ENCODE data around the gene CNGA3. TPM values are rescaled to one million over a fixed set of nuclear protein-coding genes. Genes with fewer than 3 reads are reported as not detected.

The CNGA3 gene
- total RNA-seq, 1 donor from 2014 or later: 1.2 TPM

GRCh38 chr2:98324181-98324580 is 22.1 kb upstream of the CNGA3 start:
- FAIRE-seq (no peak), DNase-seq (ENCODE audit: low spot score in 2 of 2) (no peak)

DNA sequence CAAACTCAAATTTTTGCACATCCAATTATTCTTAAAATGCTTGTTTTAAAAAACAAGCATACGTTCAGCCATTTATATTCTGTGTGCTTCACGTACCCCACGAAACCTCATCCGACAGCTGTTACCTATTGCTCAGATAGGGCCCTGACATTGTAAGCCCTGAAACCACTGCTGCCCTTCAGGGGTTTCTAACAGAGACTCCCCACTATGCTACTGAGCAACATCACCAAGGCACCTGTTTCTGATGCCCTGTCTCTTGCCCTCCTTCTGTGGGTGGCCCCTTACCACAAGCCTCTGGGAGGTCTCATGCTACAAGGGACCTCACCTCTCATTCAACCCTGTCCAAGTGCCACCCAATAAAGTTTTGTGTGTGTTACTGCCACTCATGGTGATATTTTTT is 18.5 kb upstream of the CNGA3 start:
- FAIRE-seq: no peak
- DNase-seq (ENCODE audit: low spot score in 2 of 2): no peak

- DNase-seq (ENCODE audit: low spot score in 2 of 2): no peak
- FAIRE-seq: no peak
Measured at GRCh38 chr2:98329549-98329948, 16.7 kb upstream of the CNGA3 start.

DNA sequence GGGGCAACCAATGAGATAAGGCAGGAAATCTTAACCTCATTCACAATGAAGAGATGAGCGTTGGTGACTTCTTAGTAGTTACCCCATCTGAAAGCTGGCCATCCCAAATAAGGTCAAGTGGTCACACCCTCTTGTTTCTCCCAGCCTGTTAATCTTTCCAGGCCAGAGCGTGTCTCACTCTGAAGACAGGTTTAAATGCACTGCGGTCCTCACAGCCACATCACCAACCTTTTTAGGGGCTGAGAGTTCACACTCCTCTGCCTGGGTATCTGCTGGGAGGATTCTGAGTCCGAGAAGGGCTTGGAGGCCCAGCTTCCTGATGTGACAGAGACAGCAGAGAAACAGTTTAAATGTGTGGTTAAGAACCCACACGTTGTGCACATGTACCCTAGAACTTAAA is 13.3 kb upstream of the CNGA3 start:
- DNase-seq (ENCODE audit: low spot score in 2 of 2): no peak

GRCh38 chr2:98333922-98334321 is 12.3 kb upstream of the CNGA3 start:
- DNase-seq (ENCODE audit: low spot score in 2 of 2): no peak
- FAIRE-seq: no peak

More for the DNA sequence above, 13.3 kb upstream of the CNGA3 start:
- no peak for FAIRE-seq

- DNase-seq (ENCODE audit: low spot score in 2 of 2) (no peak), FAIRE-seq (no peak)
Measured at GRCh38 chr2:98334439-98335078, 11.7 kb upstream of the CNGA3 start.

- FAIRE-seq (no peak), DNase-seq (ENCODE audit: low spot score in 2 of 2) (no peak)
Measured at GRCh38 chr2:98335271-98335670, 11.0 kb upstream of the CNGA3 start.

DNA sequence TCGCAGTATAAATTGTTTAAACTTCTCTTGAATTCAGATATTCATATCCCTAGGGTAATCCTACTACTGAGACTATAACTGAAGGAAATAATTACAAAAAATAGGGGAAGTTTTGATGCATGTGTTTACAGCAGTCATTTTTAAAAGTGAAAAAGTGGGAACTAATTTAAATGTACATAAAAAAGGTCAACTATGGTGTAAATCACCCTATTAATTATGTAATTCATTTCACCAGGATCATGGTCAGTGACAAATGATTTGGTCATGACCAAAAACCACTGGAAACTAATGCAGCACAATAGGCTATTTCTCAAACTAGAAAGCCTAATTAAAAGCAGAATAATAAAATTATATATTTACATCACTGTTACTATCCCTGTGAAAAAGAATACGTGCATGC is 5.0 kb upstream of the CNGA3 start:
- no peak for DNase-seq (ENCODE audit: low spot score in 2 of 2)
- no peak for FAIRE-seq

DNA sequence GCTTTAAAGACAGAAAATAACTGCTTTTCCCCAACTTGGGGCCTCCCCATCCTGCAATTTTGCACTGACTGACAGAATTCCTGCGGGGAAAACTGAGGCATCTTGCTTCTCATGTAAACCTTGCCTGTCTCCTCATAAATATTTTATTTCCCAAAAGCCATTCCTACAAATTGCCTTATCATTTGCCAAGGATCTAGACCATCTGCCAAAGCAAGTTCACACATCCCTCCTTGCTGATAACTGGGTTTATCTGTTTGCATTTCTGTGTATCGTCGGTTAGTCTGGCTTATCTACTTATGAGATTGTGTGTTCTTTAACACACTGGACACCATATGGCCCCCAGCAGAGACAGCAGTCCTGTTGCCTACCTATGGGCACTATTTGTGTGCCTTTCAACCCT is 3.0 kb upstream of the CNGA3 start:
- DNase-seq (ENCODE audit: low spot score in 2 of 2) (no peak), FAIRE-seq (no peak)

GRCh38 chr2:98347298-98348065 is 1.2 kb downstream of the CNGA3 start:
- no peak for DNase-seq (ENCODE audit: low spot score in 2 of 2)
- no peak for FAIRE-seq

- FAIRE-seq: no peak
- peak in 1 of 2 donors; percentile 44 for DNase-seq (ENCODE audit: low spot score in 2 of 2)
Measured at GRCh38 chr2:98348066-98348561, 1.9 kb downstream of the CNGA3 start.

- FAIRE-seq: no peak
- DNase-seq (ENCODE audit: low spot score in 2 of 2): no peak
Measured at GRCh38 chr2:98350411-98350810, 4.2 kb downstream of the CNGA3 start.

DNA sequence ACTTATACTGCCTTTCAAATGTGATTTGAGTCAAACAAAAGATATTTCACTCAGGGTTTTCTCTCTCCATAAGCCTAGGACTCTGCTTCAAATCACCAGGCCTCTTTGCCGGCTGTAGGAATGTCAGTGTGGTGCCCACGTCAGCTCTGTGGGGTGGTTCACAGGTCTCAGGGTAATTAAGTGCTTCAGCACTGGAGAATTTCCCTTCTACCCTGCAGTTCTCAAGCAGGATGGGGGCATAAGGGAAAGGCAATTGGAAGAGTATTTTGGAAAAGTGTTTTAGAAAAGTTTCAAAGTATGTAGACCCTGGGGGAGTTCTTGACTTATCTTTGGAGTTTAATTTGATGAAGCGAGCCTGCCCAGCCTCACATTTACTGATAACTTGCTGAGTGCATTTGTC is 9.6 kb downstream of the CNGA3 start:
- DNase-seq (ENCODE audit: low spot score in 2 of 2): no peak

GRCh38 chr2:98356729-98357128 is 10.5 kb downstream of the CNGA3 start:
- FAIRE-seq (no peak), DNase-seq (ENCODE audit: low spot score in 2 of 2) (no peak)

More for the DNA sequence above, 9.6 kb downstream of the CNGA3 start:
- no peak for FAIRE-seq

- FAIRE-seq (no peak), DNase-seq (ENCODE audit: low spot score in 2 of 2) (no peak)
Measured at GRCh38 chr2:98357849-98358248, 11.6 kb downstream of the CNGA3 start.

DNA sequence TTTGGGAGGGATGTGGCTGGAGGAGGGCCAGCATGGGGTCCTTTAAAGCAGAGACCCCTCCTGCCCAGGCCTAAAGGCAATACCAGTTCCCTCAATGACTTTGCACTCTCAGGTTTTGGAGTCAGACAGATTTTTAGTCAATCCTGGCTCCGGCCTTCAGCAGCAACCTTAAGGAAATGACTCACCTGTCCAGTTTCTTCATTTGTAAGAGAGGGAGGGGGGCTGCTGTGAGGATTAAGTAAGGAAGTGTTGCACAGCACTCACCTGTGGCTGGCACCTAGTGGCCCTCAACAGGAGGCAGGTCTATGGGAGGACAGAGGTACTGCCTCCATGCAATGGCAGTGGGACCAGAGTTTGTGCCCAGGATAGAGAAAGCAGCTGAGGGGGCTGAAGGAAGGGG is 13.7 kb downstream of the CNGA3 start:
- DNase-seq (ENCODE audit: low spot score in 2 of 2) (no peak), FAIRE-seq (no peak)

DNA sequence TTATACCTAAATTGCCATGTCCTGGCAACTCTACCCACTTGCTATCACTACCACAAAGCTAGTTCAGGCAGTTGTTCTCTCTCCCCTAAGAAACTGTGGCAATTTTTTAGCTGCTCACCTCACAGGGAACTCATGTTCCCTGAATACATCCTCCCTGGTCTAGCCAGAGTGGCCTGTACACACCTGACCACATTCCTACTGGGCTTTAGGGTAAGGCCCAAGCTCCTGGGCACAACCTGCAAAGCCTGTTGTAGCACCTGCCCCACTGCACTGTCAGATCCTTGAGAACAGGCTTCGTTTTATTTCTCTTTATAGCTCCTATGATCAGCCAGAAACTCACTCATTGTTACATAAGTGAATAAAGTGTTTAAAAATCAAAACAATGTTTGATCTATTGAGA is 21.5 kb downstream of the CNGA3 start:
- FAIRE-seq: no peak
- no peak for DNase-seq (ENCODE audit: low spot score in 2 of 2)

DNA sequence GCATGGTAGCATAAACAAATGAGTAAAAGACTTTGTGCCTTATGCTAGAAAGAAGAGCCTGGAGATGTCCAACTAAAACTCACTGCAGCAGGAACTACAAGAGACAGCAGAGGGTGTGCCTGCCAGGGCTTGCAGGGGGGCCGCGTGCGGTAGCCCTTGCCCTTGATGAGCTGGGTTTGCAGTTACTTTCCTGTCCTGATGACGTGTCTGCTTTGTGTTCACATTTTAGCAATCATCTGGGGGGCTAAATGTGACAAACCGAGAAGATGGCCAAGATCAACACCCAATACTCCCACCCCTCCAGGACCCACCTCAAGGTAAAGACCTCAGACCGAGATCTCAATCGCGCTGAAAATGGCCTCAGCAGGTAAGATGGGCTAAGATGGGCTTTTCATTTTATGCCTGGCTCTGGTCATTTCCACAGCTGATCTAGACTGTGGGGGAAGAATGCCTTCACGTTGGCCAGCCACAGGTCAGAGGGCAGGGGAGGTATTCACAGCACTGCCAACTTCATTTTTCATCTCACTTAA is 23.5 kb downstream of the CNGA3 start:
- no peak for FAIRE-seq

DNA sequence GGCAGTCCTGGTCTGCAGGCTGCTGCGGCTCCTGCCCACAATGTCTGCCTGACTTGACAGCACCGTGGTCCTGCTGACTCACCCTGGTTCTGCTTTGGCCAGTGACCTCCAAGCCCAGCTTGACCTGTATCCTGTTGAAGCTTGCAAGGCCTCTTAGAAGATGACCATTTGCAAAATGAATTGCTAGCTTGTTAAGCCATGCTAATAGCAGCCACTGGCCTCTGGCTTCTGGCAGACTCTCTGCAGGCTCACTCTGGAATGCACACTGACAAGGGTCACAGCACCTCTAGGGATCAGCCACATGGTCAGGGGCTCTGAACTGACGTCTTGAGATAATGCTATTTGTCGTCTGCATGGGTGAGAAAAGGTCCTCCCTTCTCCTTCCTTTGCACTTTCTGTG is 25.9 kb downstream of the CNGA3 start:
- DNase-seq (ENCODE audit: low spot score in 2 of 2) (no peak), FAIRE-seq (no peak)

More for the DNA sequence above, 23.5 kb downstream of the CNGA3 start:
- no peak for DNase-seq (ENCODE audit: low spot score in 2 of 2)

DNA sequence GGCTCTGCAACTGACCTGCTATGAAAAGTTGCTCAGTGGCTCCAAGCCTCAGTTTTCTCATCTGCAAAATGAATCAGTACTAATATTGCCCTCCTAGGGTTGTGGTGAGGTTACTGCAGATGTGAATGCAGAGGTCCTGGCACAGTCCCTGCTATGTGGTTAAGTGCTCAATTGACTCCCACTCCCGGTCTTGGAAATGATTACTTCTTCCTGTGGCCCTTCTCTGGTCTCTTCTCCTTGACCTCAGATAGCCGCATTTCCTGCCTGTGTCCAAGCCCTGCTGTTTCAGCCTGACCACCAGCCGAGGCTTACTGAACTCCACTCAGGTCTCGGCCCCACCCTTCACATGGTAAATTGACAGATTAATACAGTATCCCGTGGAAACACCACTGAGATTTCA is 26.3 kb downstream of the CNGA3 start:
- DNase-seq (ENCODE audit: low spot score in 2 of 2): no peak

GRCh38 chr2:98374286-98374685 is 28.0 kb downstream of the CNGA3 start:
- DNase-seq (ENCODE audit: low spot score in 2 of 2) (no peak), FAIRE-seq (no peak)

More for the DNA sequence above, 26.3 kb downstream of the CNGA3 start:
- FAIRE-seq: no peak

All from frontal cortex (tissue), 4 donors.